ENCODE data around the gene ZNF549.

Gene ZNF549

GRCh38 chr19:57570707-57571106 is 43.6 kb downstream of the ZNF549 start:
- no peak for DNase-seq

GRCh38 chr19:57572415-57572947 is 45.3 kb downstream of the ZNF549 start:
- no peak for DNase-seq

- DNase-seq = no peak
Observed at GRCh38 chr19:57576661-57577060, 49.5 kb downstream of the ZNF549 start.

- DNase-seq = peak; percentile 98
Observed at GRCh38 chr19:57578487-57579205, 51.5 kb downstream of the ZNF549 start, which contains the start of gene ZNF416. Gene ZNF416, minus strand, starts transcription at chr19:57578911. Its CDS starts 207 bp downstream, at chr19:57578704.

- DNase-seq = no peak
Observed at GRCh38 chr19:57583104-57583520, 56.0 kb downstream of the ZNF549 start.

- DNase-seq = peak; percentile 94
Observed at GRCh38 chr19:57583521-57584416, 56.6 kb downstream of the ZNF549 start, which contains the start of gene ZIK1. Gene ZIK1, plus strand, starts transcription at chr19:57584145. Its CDS starts 212 bp downstream, at chr19:57584357.

GRCh38 chr19:57587529-57587928 is 60.4 kb downstream of the ZNF549 start:
- DNase-seq = no peak

- DNase-seq = no peak
Observed at GRCh38 chr19:57599377-57599760, 72.2 kb downstream of the ZNF549 start.

GRCh38 chr19:57599761-57600383 is 72.7 kb downstream of the ZNF549 start, which contains the start of gene ZNF530:
Gene ZNF530, plus strand, starts transcription at chr19:57599885. Its CDS starts 4,461 bp downstream, at chr19:57604346.
- peak; percentile 94 for DNase-seq

GRCh38 chr19:57606931-57607330 is 79.8 kb downstream of the ZNF549 start:
- DNase-seq = no peak

Measured in activated effector memory CD4-positive, alpha-beta T cell treated with anti-CD3 and anti-CD28 coated beads, Interleukin-2, amount 50 U/mL, for 16 hours (primary cell).